ENCODE data around the gene NFKB1.
A peak's percentile ranks its signal among the peaks of the same experiment; 100 is the strongest.
"Not testable (repeated sequence)": the region's sequence is repeated elsewhere in the genome, so short reads cannot be mapped to it uniquely, and the experiment has no call there.

The NFKB1 gene

GRCh38 chr4:102500696-102501446, at the start of gene NFKB1:
NFKB1 (plus strand) TSS chr4:102501359; CDS start chr4:102525519, 24,160 bp downstream.
- Mint-ChIP-seq H3K9me3 (peaks cover 7% of the 10 kb centered on the region), H3K27ac (peak within 1 kb of the TSS; percentile 93), H3K4me1 (peaks cover 29% of the 10 kb centered on the region), H3K27me3 (no peaks in the 10 kb centered on the region), H3K4me3 (peak within 1 kb of the TSS; percentile 89), H3K36me3 (ENCODE audit: low read depth) (peaks cover 32% of the 10 kb centered on the region)
- ATAC-seq: peak; percentile 83
- peak; percentile 83 for DNase-seq

GRCh38 chr4:102452854-102453253, 48.3 kb upstream of the NFKB1 start:
- Mint-ChIP-seq H3K4me3 (no peak overlapping the region), H3K4me1 (peaks cover 49% of the 10 kb centered on the region), H3K9me3 (no peaks in the 10 kb centered on the region), H3K27ac (peak overlapping the region; percentile 3), H3K36me3 (ENCODE audit: low read depth) (no peaks in the 10 kb centered on the region), H3K27me3 (no peaks in the 10 kb centered on the region)
- DNase-seq (no peak), ATAC-seq (no peak)

DNA sequence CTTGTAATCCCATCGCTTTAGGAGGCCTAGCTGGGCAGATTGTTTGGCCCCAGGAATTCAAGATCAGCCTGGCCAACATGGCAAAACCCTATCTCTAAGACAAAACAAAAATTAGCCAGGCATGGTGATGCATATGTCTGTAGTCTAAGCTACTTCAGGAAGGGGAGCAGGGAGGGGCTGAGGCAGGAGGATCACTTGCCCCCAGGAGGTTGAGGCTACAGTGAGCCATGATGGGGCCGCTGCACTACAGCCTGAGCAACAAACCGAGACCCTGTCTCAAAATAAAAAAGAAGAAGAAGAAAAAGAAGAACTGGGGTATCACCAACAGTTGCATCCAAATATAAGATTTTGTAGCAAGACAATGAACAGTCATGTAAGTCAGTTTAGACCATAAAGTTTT, 47.3 kb upstream of the NFKB1 start:
- Mint-ChIP-seq H3K27me3 (no peaks in the 10 kb centered on the region), H3K4me3 (no peak overlapping the region), H3K4me1 (peaks cover 49% of the 10 kb centered on the region), H3K27ac (peak overlapping the region; percentile 47), H3K9me3 (no peaks in the 10 kb centered on the region), H3K36me3 (ENCODE audit: low read depth) (no peaks in the 10 kb centered on the region)
- DNase-seq (no peak), ATAC-seq (no peak)

DNA sequence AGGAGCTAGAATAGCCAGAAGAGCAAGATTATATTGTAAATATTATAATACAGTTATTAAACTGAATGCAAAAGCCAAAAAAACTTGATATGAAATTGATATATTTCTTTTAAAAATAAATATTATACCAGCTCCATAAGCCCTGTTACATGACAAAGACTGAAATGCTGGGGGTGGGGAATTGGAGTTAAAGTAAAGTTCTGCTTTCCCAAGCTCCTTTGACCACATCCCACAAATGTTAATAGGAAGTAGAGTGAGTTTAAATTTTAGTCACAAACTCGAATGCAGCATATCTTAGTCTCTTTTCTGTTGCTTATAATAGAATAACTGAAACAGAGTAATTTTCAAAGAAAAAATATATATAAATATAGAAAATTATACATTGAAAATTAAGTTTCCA, 46.9 kb upstream of the NFKB1 start:
- H3K27me3 Mint-ChIP-seq: no peaks in the 10 kb centered on the region
- H3K4me3 Mint-ChIP-seq: no peak overlapping the region
- DNase-seq: no peak
- no peaks in the 10 kb centered on the region for H3K36me3 Mint-ChIP-seq (ENCODE audit: low read depth)
- no peak for ATAC-seq
- no peak overlapping the region for H3K27ac Mint-ChIP-seq
- no peaks in the 10 kb centered on the region for H3K9me3 Mint-ChIP-seq
- H3K4me1 Mint-ChIP-seq: peaks cover 49% of the 10 kb centered on the region

DNA sequence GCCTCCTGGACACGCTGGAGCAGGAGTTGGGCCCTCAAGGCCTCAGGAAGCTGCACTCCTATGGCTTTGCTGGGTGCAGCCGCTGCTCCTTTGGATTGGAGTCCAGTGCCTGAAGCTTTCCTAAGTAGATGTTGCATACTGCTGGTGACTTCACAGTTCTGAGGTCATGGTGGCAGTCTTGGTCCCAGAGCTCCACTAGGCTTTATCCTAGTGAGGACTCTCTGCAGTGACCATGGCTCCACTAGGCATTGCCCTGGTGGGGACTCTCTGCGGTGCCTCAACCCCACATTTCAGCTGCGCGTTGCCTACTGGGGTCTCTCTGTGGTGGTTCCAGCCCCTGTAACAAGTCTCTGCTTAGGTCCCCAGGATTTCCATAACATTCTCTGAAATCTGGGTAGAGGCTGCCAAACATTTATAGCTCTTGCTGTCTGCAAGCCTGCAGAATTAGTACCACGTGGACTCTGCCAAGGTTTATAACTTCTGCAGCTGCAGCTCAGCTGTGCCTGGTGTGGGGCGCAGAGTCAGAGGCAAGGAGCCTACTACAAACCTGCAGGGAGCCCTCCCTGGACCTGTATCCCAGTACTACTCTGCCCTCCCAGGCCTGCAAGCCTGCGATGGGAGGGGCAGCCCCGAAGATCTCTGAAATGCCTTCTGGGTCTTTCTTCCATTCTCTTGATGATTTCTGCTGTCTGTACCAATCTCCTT, 46.0 kb upstream of the NFKB1 start:
- no peaks in the 10 kb centered on the region for H3K36me3 Mint-ChIP-seq (ENCODE audit: low read depth)

DNA sequence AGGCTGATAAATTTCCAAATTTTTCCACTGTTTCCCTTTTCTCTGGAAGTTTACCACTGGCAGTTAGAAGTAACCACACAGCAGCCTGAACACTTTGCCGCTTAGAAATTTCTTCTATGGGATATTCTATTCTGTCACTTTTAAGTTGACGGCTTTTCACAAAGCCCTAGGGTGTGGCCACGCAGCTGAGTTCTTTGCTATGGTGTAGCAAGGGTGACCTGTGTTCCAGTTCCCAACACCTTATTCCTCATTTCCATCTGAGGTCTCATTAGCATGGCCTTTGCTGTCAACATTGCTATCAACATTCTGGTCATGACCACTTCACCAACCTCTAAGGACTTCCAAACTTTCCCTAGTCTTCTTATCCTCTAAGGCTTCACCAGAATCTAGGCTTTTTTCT, 45.4 kb upstream of the NFKB1 start:
- DNase-seq (no peak), ATAC-seq (no peak)
- H3K27ac Mint-ChIP-seq: no peak overlapping the region
- H3K9me3 Mint-ChIP-seq: peaks cover 9% of the 10 kb centered on the region
- H3K4me1 Mint-ChIP-seq: peaks cover 39% of the 10 kb centered on the region
- H3K4me3 Mint-ChIP-seq: no peak overlapping the region
- no peaks in the 10 kb centered on the region for H3K27me3 Mint-ChIP-seq
- no peaks in the 10 kb centered on the region for H3K36me3 Mint-ChIP-seq (ENCODE audit: low read depth)

More for the DNA sequence above, 46.0 kb upstream of the NFKB1 start:
- H3K27ac Mint-ChIP-seq: no peak overlapping the region
- ATAC-seq: no peak
- DNase-seq: no peak
- H3K27me3 Mint-ChIP-seq: no peaks in the 10 kb centered on the region
- no peak overlapping the region for H3K4me3 Mint-ChIP-seq
- peaks cover 45% of the 10 kb centered on the region for H3K4me1 Mint-ChIP-seq
- H3K9me3 Mint-ChIP-seq: peaks cover 6% of the 10 kb centered on the region

DNA sequence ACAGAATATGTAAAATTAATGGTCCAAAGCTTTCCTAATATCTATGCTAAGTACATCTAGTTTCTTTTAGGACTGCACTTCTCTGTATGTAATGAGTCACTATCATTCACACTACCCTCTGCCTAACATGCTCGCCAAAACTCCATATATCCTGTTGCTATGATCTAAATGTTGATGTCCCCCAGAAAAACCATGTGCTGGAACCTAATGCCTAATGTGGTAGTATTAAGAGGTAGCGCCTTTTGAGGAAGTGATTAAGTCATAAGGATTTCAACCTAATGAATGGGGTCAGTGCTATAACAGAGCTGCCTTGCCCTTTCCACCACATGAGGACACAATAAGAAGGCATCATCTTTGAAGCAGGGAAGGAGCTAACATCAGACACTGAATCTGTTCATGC, 34.9 kb upstream of the NFKB1 start:
- H3K27me3 Mint-ChIP-seq: no peaks in the 10 kb centered on the region
- no peak overlapping the region for H3K4me3 Mint-ChIP-seq
- peaks cover 22% of the 10 kb centered on the region for H3K4me1 Mint-ChIP-seq
- no peak overlapping the region for H3K27ac Mint-ChIP-seq
- peaks cover 13% of the 10 kb centered on the region for H3K9me3 Mint-ChIP-seq
- ATAC-seq (no peak), DNase-seq (no peak)
- H3K36me3 Mint-ChIP-seq (ENCODE audit: low read depth): peaks cover 2% of the 10 kb centered on the region

DNA sequence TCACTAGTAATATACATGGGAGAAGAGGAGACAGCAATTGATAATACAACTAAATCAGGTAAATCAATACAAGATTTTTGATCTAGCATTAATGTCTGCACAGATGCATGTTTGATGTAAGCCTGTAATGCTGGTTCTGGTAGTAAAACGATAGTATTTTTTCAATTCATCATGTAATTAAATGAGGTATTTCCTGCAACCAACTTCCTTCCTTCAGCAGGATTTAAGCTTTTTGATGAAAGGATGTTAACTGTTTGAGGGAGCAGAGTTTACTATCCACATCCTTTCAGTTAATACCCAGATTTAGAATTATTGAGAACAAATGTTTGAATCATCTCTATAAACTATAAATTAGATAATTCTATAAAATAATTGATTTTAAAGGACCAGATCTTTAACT, 31.4 kb upstream of the NFKB1 start:
- no peak for DNase-seq
- Mint-ChIP-seq H3K4me3 (no peak overlapping the region), H3K36me3 (ENCODE audit: low read depth) (no peaks in the 10 kb centered on the region), H3K9me3 (no peaks in the 10 kb centered on the region), H3K4me1 (peaks cover 21% of the 10 kb centered on the region), H3K27me3 (no peaks in the 10 kb centered on the region), H3K27ac (no peak overlapping the region)
- no peak for ATAC-seq

DNA sequence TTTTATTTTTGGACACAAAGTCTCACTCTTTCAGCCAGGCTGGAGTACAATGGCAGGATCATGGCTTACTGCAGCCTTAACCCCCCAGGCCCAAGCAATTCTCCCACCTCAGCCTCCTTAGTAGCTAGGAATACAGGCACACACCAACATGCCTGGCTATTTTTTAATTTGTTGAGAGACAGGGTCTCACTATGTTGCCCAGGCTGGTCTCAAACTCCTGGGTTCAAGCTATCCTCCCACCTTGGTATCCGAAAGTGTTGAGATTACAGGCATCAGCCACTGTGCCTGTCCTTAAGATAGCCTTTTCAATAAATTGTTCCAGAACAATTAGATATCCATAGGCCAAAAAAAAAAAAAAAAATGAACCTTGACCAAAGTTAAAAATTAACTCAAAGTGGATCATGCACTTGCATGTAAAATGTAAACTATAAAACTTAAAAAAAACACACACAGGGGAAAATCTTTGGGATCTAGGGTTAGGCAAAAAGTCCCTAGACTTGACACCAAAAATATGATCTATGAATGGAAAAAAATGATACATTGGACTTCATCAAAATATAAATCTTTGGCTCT, 28.6 kb upstream of the NFKB1 start:
- H3K4me3 Mint-ChIP-seq: no peak overlapping the region
- H3K27ac Mint-ChIP-seq: no peak overlapping the region
- no peaks in the 10 kb centered on the region for H3K36me3 Mint-ChIP-seq (ENCODE audit: low read depth)
- H3K4me1 Mint-ChIP-seq: peaks cover 12% of the 10 kb centered on the region
- ATAC-seq (no peak), DNase-seq (no peak)
- H3K9me3 Mint-ChIP-seq: peaks cover 17% of the 10 kb centered on the region
- no peaks in the 10 kb centered on the region for H3K27me3 Mint-ChIP-seq

- H3K9me3 Mint-ChIP-seq: peaks cover 19% of the 10 kb centered on the region
- peaks cover 12% of the 10 kb centered on the region for H3K4me1 Mint-ChIP-seq
- H3K36me3 Mint-ChIP-seq (ENCODE audit: low read depth): no peaks in the 10 kb centered on the region
- no peak for DNase-seq
- no peak for ATAC-seq
- H3K4me3 Mint-ChIP-seq: no peak overlapping the region
- H3K27me3 Mint-ChIP-seq: no peaks in the 10 kb centered on the region
- H3K27ac Mint-ChIP-seq: no peak overlapping the region
These were observed 27.7 kb upstream of the NFKB1 start for GRCh38 chr4:102473476-102473875.

GRCh38 chr4:102474736-102475504, 26.2 kb upstream of the NFKB1 start:
- Mint-ChIP-seq H3K27me3 (no peaks in the 10 kb centered on the region), H3K27ac (no peak overlapping the region), H3K4me3 (no peak overlapping the region), H3K36me3 (ENCODE audit: low read depth) (peaks cover 1% of the 10 kb centered on the region), H3K4me1 (peaks cover 6% of the 10 kb centered on the region), H3K9me3 (peaks cover 30% of the 10 kb centered on the region)
- ATAC-seq (no peak), DNase-seq (no peak)

- ATAC-seq (no peak), DNase-seq (no peak)
- H3K27ac Mint-ChIP-seq: no peak overlapping the region
- peaks cover 35% of the 10 kb centered on the region for H3K9me3 Mint-ChIP-seq
- no peaks in the 10 kb centered on the region for H3K4me1 Mint-ChIP-seq
- H3K36me3 Mint-ChIP-seq (ENCODE audit: low read depth): peaks cover 1% of the 10 kb centered on the region
- no peaks in the 10 kb centered on the region for H3K27me3 Mint-ChIP-seq
- H3K4me3 Mint-ChIP-seq: no peak overlapping the region
These were observed 23.5 kb upstream of the NFKB1 start for GRCh38 chr4:102477657-102478056.

DNA sequence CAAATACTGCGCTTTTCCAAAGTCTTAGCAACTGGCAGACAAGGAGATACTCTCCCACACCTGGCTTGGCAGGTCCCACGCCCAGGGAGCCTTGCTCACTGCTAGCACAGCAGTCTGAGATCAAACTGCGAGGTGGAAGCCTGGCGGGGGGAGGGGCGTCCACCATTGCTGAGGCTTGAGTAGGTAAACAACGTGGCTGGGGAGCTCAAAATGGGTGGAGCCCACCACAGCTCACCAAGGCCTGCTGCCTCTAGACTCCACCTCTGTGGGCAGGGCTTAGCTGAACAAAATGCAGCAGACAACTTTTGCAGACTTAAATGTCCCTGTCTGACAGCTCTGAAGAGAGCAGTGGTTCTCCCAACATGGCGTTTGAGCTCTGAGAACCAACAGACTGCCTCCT, 23.0 kb upstream of the NFKB1 start:
- Mint-ChIP-seq H3K36me3 (ENCODE audit: low read depth) (peaks cover 1% of the 10 kb centered on the region), H3K4me1 (no peaks in the 10 kb centered on the region), H3K4me3 (no peak overlapping the region), H3K27ac (no peak overlapping the region), H3K27me3 (no peaks in the 10 kb centered on the region), H3K9me3 (peaks cover 35% of the 10 kb centered on the region)
- ATAC-seq (no peak), DNase-seq (no peak)

GRCh38 chr4:102479832-102480231, 21.3 kb upstream of the NFKB1 start:
- H3K9me3 Mint-ChIP-seq: peaks cover 35% of the 10 kb centered on the region
- not testable (repeated sequence) for H3K4me3 Mint-ChIP-seq; H3K27me3 Mint-ChIP-seq; ATAC-seq; DNase-seq; H3K36me3 Mint-ChIP-seq (ENCODE audit: low read depth); H3K27ac Mint-ChIP-seq; H3K4me1 Mint-ChIP-seq

Data from activated naive CD8-positive, alpha-beta T cell treated with anti-CD3 and anti-CD28 coated beads, Interleukin-2, amount 50 U/mL, for 24 hours (primary cell).